ENCODE measurements around the gene ANXA5.
"Not testable (repeated sequence)": the region's sequence is repeated elsewhere in the genome, so short reads cannot be mapped to it uniquely, and the experiment has no call there.

ANXA5 gene

DNA sequence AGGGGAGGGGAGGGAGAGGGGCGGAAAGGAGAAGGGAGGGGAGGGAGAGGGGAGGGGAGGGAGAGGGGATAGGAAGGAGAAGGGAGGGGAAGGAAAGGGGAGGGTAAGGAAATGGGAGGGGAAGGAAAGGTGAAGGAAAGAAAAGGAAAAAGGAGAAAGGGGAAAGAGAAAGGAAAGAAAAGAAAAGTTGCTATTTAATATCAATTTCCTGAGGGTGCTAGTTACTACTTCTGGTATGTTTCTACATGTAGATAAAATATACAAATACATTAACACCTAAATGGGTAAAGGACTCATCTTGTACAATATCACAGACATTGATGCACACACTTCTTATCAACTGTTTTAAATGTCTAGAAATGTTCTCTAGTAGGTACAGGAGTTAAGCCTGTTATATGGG, 22.6 kb downstream of the ANXA5 start:
- TF ChIP-seq, protein P1, sequence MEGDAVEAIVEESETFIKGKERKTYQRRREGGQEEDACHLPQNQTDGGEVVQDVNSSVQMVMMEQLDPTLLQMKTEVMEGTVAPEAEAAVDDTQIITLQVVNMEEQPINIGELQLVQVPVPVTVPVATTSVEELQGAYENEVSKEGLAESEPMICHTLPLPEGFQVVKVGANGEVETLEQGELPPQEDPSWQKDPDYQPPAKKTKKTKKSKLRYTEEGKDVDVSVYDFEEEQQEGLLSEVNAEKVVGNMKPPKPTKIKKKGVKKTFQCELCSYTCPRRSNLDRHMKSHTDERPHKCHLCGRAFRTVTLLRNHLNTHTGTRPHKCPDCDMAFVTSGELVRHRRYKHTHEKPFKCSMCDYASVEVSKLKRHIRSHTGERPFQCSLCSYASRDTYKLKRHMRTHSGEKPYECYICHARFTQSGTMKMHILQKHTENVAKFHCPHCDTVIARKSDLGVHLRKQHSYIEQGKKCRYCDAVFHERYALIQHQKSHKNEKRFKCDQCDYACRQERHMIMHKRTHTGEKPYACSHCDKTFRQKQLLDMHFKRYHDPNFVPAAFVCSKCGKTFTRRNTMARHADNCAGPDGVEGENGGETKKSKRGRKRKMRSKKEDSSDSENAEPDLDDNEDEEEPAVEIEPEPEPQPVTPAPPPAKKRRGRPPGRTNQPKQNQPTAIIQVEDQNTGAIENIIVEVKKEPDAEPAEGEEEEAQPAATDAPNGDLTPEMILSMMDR (IDR thresholded peaks at IDR 0.05; ENCODE audit: low read depth, low read length), result no peak
- H3K4me3 ChIP-seq (ENCODE audit: low read depth, low read length), result no peak overlapping the region

DNA sequence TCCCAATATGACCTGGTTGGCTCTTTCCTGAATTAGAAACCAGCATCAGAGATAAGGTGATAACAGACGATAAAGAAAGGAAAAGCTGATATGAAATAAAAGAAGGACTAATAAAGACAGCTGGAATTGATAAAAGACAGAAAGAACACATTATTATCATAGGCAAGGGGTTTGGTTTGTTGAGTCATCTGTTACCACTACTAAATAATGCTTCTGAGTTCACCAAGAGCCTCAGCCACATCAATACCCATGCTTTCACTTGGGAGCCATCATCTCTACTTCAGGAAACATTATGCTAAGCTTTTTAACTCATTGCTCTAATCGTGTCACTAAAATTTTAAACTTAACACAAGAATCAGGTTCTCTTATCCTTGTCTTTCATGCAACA, 27.6 kb downstream of the ANXA5 start:
- no peak overlapping the region for H3K4me3 ChIP-seq (ENCODE audit: low read depth, low read length)
- TF ChIP-seq, protein P1 (IDR thresholded peaks at IDR 0.05; ENCODE audit: low read depth, low read length), result no peak

DNA sequence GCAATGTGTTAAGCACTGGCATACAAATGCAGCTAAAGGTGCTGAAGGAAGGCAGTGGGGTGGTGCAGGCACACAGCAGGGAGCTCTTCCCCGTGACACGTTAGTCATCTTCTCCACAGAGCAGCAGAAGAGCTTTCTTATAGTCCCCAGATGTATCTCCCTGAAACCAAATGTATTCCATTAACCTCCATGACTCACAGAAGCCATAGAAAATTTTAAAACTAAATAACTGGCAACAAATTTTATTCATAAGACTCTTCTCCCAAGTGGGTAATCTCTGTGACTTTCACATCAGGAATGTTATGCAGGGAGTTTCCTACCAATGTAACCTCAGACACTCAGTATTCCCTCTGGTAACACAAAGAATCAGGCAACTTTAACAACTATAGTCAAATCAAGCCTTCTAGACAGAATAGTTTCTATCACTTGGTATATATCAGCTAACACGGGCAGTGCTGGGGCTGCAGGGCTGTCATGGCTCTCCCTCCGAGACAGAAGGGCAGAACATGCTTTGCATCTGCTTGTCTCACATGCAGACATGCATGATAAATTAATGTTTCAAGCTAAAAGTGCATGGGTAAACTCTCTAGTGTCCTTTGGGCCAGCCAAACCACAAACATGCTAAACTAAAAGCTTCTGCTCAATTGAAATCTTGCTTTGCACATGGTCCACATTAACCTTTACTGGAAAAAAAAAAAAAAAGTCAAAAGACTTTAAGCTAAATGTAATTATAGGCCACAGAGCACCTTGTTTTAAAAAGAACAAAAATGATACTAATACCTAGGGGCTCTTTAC, 28.2 kb downstream of the ANXA5 start:
- H3K4me3 ChIP-seq (ENCODE audit: low read depth, low read length), result no peak overlapping the region
- TF ChIP-seq, protein P1 (IDR thresholded peaks at IDR 0.05; ENCODE audit: low read depth, low read length), result no peak

DNA sequence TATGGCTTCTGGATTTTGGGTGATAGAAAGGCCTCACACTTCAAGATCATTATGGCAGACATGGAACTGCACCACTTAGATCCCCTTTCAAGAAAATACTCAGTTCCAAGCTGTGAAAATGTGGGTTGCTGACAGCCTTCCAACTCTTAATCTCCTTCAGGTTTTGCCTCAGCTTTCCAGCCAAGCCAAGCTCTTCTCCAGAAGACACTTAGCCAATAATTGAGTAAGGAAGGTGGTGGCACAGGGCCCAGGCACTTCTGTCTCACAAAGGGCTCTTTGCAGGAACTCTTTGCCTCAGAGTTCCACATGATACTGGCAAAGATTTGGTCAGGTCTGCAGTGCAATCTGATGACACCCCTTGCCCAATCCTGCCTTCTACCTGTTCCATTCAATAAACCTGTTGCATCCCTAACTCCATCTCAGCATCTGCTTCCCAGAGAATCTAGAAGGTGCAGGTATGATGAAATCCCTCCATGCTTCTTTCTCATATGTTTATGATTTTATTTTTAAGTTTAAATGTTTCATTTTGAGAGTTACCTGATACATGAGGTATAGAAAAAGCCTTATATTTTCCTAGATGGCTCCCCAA, 30.6 kb downstream of the ANXA5 start:
- TF ChIP-seq, protein P1 (IDR thresholded peaks at IDR 0.05; ENCODE audit: low read depth, low read length), result no peak
- no peak overlapping the region for H3K4me3 ChIP-seq (ENCODE audit: low read depth, low read length)

DNA sequence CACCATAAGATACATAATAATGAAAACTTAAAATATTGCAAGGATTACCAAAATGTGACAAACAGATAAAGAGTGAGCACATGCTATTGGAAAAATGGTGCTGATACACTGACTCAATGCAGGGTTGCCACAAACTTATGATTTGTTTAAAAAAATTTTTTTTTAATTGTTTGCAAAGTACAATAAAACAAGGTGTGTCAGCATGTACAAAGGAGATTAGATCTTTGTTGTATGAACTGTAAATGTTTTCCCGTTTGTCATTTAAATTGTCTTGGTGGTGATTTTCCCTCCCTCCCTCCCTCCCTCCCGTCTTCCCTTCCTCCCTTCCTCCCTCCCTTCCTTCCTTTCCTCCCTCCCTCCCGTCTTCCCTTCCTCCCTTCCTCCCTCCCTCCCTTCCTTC, 31.4 kb downstream of the ANXA5 start:
- TF ChIP-seq, protein P1 (IDR thresholded peaks at IDR 0.05; ENCODE audit: low read depth, low read length), result no peak
- H3K4me3 ChIP-seq (ENCODE audit: low read depth, low read length), result no peak overlapping the region

DNA sequence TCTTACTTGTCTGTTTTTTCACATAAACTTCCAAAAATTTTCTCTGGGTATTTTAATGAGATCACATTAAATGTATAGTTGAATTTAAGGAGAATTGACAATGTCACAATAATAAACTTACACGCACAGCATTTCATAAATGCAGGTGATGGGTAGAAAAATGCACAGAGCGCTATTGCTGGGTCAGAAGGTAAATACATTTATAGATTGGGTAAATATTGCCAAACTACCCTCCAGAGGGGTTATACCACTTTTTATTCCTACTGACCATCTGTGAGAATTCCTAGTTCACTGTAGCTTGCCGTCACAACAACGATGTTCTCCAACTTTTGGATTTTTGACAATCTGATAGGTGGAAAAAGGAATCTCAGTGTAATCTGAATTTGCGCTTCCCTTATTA, 34.6 kb downstream of the ANXA5 start:
- TF ChIP-seq, protein P1 (IDR thresholded peaks at IDR 0.05; ENCODE audit: low read depth, low read length), result no peak
- no peak overlapping the region for H3K4me3 ChIP-seq (ENCODE audit: low read depth, low read length)

DNA sequence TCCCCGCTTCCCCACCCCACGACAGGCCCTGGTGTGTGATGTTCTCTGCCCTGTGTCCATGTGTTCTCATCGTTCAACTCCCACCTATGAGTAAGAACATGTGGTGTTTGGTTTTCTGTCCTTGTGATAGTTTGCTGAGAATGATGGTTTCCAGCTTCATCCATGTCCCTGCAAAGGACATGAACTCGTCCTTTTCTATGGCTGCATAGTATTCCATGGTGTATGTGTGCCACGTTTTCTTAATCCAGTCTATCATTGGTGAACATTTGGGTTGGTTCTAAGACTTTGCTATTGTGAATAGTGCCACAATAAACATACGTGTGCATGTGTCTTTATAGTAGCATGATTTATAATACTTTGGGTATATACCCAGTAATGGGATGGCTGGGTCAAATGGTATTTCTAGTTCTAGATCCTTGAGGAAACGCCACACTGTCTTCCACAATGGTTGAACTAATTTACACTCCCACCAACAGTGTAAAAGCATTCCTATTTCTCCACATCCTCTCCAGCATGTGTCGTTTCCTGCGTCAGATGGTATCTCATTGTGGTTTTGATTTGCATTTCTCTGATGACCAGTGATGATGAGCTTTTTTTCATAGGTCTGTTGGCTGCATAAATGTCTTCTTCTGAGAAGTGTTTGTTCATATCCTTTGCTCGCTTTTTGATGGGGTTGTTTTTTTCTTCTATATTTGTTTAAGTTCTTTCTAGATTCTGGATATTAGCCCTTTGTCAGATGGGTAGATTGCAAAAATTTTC, 36.4 kb downstream of the ANXA5 start:
- H3K4me3 ChIP-seq (ENCODE audit: low read depth, low read length), result not testable (repeated sequence)
